Osteocyte (in vitro differentiated cells): ENCODE measurements around the gene ADAMTS14. TPM values are rescaled to one million over a fixed set of nuclear protein-coding genes. Genes with fewer than 3 reads are reported as not detected.

ENCODE experiments used
- DNase-seq: peaks from one replicate; pipeline ENCODE4 v3.0.0; 2021; ENCODE audit warnings: mixed read lengths; ENCODE audit not compliant: unreplicated experiment; ENCODE audit errors: extremely low spot score
- H3K27ac Mint-ChIP-seq: one replicate; pipeline ENCODE4 v1.8.0; 2021; ENCODE audit warnings: mild to moderate bottlenecking, mixed read lengths; ENCODE audit not compliant: unreplicated experiment
- H3K27me3 Mint-ChIP-seq: one replicate; pipeline ENCODE4 v1.8.0; 2021; ENCODE audit warnings: mixed read lengths; ENCODE audit not compliant: unreplicated experiment
- H3K36me3 Mint-ChIP-seq: one replicate; pipeline ENCODE4 v1.8.0; 2021; ENCODE audit warnings: mixed read lengths; ENCODE audit not compliant: unreplicated experiment
- H3K4me1 Mint-ChIP-seq: one replicate; pipeline ENCODE4 v1.8.0; 2021; ENCODE audit warnings: mixed read lengths; ENCODE audit not compliant: unreplicated experiment
- H3K4me3 Mint-ChIP-seq: one replicate; pipeline ENCODE4 v1.8.0; 2021; ENCODE audit warnings: mild to moderate bottlenecking, moderate library complexity, mixed read lengths; ENCODE audit not compliant: unreplicated experiment
- H3K9me3 Mint-ChIP-seq: one replicate; pipeline ENCODE4 v1.8.0; 2021; ENCODE audit warnings: mixed read lengths; ENCODE audit not compliant: unreplicated experiment
- total RNA-seq: library from RNA; stranded (reverse); gene quantifications from 2 replicates; pipeline ENCODE4 v1.2.1, GENCODE V29; 2021
- TF ChIP-seq, protein P1 (sequence below): fragments of 200-600 bp; sonication (generic); IDR thresholded peaks from 2 replicates; pipeline ENCODE4 v1.5.0; 2021; ENCODE audit warnings: antibody characterized with exemption, mild to moderate bottlenecking, moderate library complexity

ADAMTS14 gene
- total RNA-seq, 1 donor from 2014 or later, result 4.1 TPM

DNA sequence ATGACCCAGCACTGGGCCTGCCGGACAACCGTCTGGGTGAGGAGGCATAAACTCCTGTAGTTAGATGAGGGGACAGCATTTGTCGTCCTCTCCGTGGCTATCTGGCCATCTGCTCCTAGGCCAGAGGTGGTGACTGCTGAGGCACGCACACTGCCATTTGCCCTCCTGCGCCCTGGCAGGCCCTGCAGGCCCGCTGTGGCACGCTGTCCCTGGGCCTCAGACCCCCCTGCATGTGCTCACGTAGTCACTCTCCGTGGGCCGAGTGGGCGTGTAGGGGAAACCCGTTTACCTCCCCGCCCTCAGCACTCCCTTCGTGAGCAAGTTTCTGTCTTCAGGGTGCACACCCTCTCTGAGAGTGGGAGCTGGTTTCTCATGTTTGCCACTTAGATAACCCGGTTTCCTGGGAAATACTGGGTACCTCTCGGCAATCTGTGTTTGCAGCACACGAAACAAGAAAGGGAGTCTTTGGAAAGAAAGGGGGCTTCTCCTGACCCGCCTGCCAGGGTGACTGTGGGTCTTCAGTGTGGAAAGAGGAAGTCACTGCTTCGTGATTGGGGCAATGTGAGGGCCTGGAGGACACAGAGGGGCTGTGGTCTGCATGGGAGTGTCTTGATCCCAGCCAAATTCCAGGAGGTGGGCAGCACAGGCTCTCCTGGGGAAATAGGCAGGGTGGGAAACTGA is 10.8 kb downstream of the ADAMTS14 start:
- DNase-seq, result no peak
- Mint-ChIP-seq H3K4me3 (no peak overlapping the region), H3K36me3 (no peaks in the 10 kb centered on the region), H3K27me3 (no peaks in the 10 kb centered on the region), H3K4me1 (peaks cover 25% of the 10 kb centered on the region), H3K9me3 (no peaks in the 10 kb centered on the region), H3K27ac (no peak overlapping the region)
- TF ChIP-seq, protein P1, sequence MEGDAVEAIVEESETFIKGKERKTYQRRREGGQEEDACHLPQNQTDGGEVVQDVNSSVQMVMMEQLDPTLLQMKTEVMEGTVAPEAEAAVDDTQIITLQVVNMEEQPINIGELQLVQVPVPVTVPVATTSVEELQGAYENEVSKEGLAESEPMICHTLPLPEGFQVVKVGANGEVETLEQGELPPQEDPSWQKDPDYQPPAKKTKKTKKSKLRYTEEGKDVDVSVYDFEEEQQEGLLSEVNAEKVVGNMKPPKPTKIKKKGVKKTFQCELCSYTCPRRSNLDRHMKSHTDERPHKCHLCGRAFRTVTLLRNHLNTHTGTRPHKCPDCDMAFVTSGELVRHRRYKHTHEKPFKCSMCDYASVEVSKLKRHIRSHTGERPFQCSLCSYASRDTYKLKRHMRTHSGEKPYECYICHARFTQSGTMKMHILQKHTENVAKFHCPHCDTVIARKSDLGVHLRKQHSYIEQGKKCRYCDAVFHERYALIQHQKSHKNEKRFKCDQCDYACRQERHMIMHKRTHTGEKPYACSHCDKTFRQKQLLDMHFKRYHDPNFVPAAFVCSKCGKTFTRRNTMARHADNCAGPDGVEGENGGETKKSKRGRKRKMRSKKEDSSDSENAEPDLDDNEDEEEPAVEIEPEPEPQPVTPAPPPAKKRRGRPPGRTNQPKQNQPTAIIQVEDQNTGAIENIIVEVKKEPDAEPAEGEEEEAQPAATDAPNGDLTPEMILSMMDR, result no peak

DNA sequence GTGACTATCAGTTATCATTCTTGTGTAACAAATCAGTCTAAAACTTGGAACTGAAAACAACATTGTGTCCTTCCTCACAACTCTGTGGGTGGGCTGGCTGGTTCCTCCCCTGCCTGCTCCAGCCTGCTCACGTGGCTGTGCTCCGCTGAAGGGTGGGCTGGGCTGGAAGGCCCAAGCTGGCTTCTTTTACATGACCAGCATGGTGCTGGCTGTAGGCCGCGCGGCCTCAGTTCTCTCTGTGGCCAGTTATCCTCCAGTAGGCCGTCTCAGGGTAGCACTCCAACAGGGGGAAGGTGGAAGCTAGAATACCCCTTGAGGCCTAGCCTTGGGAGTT is 11.3 kb downstream of the ADAMTS14 start:
- TF ChIP-seq, protein P1, result no peak
- Mint-ChIP-seq H3K9me3 (no peaks in the 10 kb centered on the region), H3K4me3 (no peak overlapping the region), H3K27me3 (no peaks in the 10 kb centered on the region), H3K36me3 (no peaks in the 10 kb centered on the region), H3K4me1 (peaks cover 25% of the 10 kb centered on the region), H3K27ac (no peak overlapping the region)
- DNase-seq, result no peak

DNA sequence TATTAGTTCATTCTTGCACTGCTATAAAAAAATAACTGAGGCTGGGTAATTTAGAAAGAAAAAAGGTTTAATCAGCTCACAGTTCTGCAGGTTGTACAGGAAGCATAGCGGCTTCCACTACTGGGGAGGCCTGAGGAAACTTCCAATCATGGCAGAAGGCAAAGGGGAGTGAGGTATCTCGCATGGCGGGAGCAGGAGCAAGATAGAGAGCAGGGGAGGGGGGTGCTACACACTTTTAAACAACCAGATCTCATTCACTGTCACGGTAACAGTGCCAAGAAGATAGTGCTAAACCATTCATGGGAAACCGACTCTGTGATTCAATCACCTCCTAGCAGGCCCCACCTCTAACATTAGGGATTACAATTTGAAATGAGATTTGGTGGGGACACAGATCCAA is 11.6 kb downstream of the ADAMTS14 start:
- H3K36me3 Mint-ChIP-seq, result no peaks in the 10 kb centered on the region
- no peak overlapping the region for H3K4me3 Mint-ChIP-seq
- TF ChIP-seq, protein P1, result no peak
- no peaks in the 10 kb centered on the region for H3K9me3 Mint-ChIP-seq
- no peaks in the 10 kb centered on the region for H3K27me3 Mint-ChIP-seq
- DNase-seq, result no peak
- H3K27ac Mint-ChIP-seq, result no peak overlapping the region
- peaks cover 22% of the 10 kb centered on the region for H3K4me1 Mint-ChIP-seq

DNA sequence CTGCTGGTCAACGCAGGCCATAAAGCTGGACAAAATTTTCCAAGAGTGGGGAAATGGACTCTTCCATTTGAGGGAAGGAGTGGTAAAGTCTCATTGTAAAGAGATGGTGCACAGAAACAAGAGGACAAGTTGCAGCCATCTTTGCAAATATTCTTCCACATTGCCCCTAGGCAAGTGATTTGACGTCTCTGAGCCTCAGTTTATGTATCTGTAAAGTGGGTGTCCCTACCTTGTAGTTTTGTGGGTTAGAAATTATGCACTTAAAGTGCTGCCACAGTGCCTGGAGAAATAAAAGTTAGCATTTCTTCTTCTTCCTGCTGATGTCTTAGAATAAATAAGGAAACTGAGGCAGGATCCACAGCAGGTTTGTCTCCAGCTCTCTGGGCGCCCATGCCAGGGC is 12.1 kb downstream of the ADAMTS14 start:
- Mint-ChIP-seq H3K27me3 (no peaks in the 10 kb centered on the region), H3K4me1 (peaks cover 19% of the 10 kb centered on the region), H3K36me3 (no peaks in the 10 kb centered on the region), H3K27ac (no peak overlapping the region), H3K4me3 (no peak overlapping the region), H3K9me3 (no peaks in the 10 kb centered on the region)
- DNase-seq, result no peak
- TF ChIP-seq, protein P1, result no peak

DNA sequence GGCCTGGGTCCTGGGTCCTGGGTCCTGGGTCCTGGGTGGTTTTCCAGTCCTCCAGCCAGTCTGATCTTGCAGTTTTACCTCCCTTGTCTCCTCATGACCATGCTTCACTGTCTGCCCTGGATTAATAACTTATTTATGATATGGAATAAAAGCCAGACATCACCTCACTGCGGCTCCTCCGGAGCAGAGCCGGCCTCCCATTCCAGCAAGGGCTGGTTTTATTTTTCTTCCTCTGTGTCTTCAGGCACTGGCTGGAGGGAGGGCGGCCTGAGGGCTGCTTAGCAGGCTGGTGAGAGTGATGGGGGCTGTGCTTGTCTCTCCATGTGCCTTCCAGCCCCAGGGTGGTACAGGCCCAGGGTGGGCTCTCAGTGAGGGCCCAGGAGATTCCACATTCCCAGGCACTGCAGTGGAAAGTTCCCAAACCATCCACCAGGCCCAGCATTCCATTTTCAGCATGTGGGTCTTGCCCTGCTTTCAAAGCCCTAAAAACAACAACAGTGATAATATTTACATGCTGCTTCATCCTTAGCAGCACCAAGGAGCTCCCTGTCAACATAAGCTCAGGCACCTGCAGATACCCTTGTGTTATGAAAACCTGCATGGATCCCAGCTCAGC is 12.6 kb downstream of the ADAMTS14 start:
- no peak for DNase-seq
- no peak overlapping the region for H3K4me3 Mint-ChIP-seq
- H3K27me3 Mint-ChIP-seq, result no peaks in the 10 kb centered on the region

More for the DNA sequence above, 12.6 kb downstream of the ADAMTS14 start:
- peak overlapping the region; percentile 14 for H3K27ac Mint-ChIP-seq
- peaks cover 15% of the 10 kb centered on the region for H3K4me1 Mint-ChIP-seq
- no peaks in the 10 kb centered on the region for H3K36me3 Mint-ChIP-seq
- TF ChIP-seq, protein P1, result no peak
- no peaks in the 10 kb centered on the region for H3K9me3 Mint-ChIP-seq
